K562 (cell line): ENCODE data around the gene ZBTB26. TPM values are rescaled to one million over a fixed set of nuclear protein-coding genes. Genes with fewer than 3 reads are reported as not detected.

Experiments
- ARNT ChIP-seq, 2 experiments: fragments of 450-650 bp; IDR thresholded peaks; 2 replicates each; pipeline ENCODE4 v1.6.1; 2016; ENCODE audit warnings: mild to moderate bottlenecking in 1 of 2
- KDM1A ChIP-seq, 2 experiments: fragments of 450-650 bp; IDR thresholded peaks; 2 replicates each; pipeline ENCODE4 v1.6.1; 2016; ENCODE audit warnings: mild to moderate bottlenecking in 2 of 2
- NCOA1 ChIP-seq: fragments of 450-650 bp; IDR thresholded peaks from 2 replicates; pipeline ENCODE4 v1.6.1; 2016; ENCODE audit warnings: low read depth
- RHOXF2B ChIP-seq: fragments of 250-450 bp; sonication (Bioruptor Pico); conservative IDR thresholded peaks from 2 replicates; pipeline ENCODE4 v1.5.1; 2021
- ZNF24 ChIP-seq: fragments of 450-650 bp; IDR thresholded peaks from 2 replicates; pipeline ENCODE4 v1.6.1; 2016
- ZNF347 ChIP-seq: fragments of 450-650 bp; formaldehyde crosslinking; IDR thresholded peaks from 2 replicates; pipeline ENCODE4 v1.4.0; 2020; ENCODE audit warnings: low read depth, mild to moderate bottlenecking, moderate library complexity
- ZNF57 ChIP-seq: fragments of 450-650 bp; formaldehyde crosslinking; IDR thresholded peaks from 2 replicates; pipeline ENCODE4 v1.4.0; 2020; ENCODE audit warnings: mild to moderate bottlenecking, moderate library complexity
- polyA plus RNA-seq, 8 experiments: library from polyadenylated mRNA; depleted of rRNA in 4 of 8; stranded (reverse) in 5 of 8; unstranded in 3 of 8; fragments of >200 nt; fragmentation: Nextera tagmentation in 2 of 8; fragmentation: Illumina TruSeq in 1 of 8; extraction: Ambion mirVana in 2 of 8; extraction: Trizol in 1 of 8; gene quantifications; 2 replicates each; pipeline versions ENCODE4 v1.2.1 to v1.2.3, GENCODE V29; 2011 to 2014; ENCODE audit warnings: inconsistent platforms in 1 of 8, missing spikeins in 1 of 8
- total RNA-seq, 7 experiments: library from RNA; depleted of rRNA in 6 of 7; stranded (reverse); fragments of >200 nt in 6 of 7; fragmentation: Illumina TruSeq in 2 of 7; extraction: Trizol in 2 of 7; gene quantifications; 2 replicates each; pipeline versions ENCODE4 v1.2.1 to v1.2.3, GENCODE V29; 2011 to 2021; ENCODE audit warnings: low replicate concordance in 1 of 7
- TF ChIP-seq, protein P1 (sequence below): fragments of 250-450 bp; sonication (Bioruptor Pico); IDR thresholded peaks from 2 replicates; pipeline ENCODE4 v1.8.0; 2022; ENCODE audit warnings: inconsistent platforms
- TF ChIP-seq, protein P2 (sequence below), 2 experiments: fragments of 450-650 bp; IDR thresholded peaks; 2 replicates each; pipeline ENCODE4 v1.6.1; 2016; ENCODE audit warnings: mild to moderate bottlenecking in 2 of 2, borderline replicate concordance in 1 of 2, low read depth in 1 of 2, moderate library complexity in 1 of 2
- TF ChIP-seq, protein P3 (sequence below), 2 experiments: fragments of 450-650 bp; IDR thresholded peaks; 2 replicates each; pipeline ENCODE4 v1.6.1; 2018; ENCODE audit warnings: mild to moderate bottlenecking in 2 of 2, low read depth in 1 of 2; ENCODE audit not compliant: partially characterized antibody in 2 of 2
- TF ChIP-seq, protein P4 (sequence below): sonication (generic); formaldehyde crosslinking; IDR thresholded peaks from 2 replicates; pipeline ENCODE4 v1.9.0; 2022; ENCODE audit warnings: mild to moderate bottlenecking, missing genetic modification reagents

Gene ZBTB26
- total and polyA plus RNA-seq, 9 of the 15 experiments (the other 6 are each of a cell fraction or from before 2014, with no cell fraction given) = 2.4 to 20.7 (median 5.0) TPM

DNA sequence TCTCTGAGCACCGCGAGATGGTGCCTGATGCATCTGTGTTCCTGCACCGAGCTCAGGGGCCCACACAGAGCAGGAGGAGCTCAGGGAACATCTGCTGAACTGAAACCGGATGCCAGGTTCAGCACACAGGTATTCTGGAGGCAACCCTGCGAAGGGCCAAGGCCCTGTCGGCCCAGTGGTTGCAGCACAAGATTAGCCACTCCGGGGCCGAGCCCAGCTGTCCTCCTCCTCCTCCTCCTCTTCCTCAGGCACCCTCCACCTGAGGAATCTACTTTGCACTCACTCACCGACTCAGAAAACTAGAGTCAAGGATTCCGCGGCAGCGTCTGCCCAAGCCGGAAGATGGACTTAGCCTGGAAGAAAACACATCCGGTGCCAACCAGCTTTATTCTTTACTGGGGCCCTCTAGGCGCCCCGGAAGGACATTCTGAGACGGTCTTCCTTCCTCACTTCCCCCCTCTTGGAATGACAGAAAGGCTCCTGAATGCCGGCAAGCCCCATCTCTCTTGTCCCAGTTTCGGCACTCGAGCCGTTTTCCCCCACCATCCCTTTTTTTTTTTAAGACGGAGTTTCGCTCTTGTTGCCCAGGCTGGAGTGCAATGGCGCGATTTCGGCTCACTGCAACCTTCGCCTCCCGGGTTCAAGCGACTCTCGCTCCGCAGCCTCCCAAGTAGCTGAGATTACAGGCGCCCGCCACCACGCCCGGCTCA is 18.2 kb downstream of the ZBTB26 start, which contains the start of gene ZBTB6 (continued):
- TF ChIP-seq, protein P1, sequence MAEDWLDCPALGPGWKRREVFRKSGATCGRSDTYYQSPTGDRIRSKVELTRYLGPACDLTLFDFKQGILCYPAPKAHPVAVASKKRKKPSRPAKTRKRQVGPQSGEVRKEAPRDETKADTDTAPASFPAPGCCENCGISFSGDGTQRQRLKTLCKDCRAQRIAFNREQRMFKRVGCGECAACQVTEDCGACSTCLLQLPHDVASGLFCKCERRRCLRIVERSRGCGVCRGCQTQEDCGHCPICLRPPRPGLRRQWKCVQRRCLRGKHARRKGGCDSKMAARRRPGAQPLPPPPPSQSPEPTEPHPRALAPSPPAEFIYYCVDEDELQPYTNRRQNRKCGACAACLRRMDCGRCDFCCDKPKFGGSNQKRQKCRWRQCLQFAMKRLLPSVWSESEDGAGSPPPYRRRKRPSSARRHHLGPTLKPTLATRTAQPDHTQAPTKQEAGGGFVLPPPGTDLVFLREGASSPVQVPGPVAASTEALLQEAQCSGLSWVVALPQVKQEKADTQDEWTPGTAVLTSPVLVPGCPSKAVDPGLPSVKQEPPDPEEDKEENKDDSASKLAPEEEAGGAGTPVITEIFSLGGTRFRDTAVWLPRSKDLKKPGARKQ (CRISPR knock-in tag) = no peak
- TF ChIP-seq, protein P2, sequence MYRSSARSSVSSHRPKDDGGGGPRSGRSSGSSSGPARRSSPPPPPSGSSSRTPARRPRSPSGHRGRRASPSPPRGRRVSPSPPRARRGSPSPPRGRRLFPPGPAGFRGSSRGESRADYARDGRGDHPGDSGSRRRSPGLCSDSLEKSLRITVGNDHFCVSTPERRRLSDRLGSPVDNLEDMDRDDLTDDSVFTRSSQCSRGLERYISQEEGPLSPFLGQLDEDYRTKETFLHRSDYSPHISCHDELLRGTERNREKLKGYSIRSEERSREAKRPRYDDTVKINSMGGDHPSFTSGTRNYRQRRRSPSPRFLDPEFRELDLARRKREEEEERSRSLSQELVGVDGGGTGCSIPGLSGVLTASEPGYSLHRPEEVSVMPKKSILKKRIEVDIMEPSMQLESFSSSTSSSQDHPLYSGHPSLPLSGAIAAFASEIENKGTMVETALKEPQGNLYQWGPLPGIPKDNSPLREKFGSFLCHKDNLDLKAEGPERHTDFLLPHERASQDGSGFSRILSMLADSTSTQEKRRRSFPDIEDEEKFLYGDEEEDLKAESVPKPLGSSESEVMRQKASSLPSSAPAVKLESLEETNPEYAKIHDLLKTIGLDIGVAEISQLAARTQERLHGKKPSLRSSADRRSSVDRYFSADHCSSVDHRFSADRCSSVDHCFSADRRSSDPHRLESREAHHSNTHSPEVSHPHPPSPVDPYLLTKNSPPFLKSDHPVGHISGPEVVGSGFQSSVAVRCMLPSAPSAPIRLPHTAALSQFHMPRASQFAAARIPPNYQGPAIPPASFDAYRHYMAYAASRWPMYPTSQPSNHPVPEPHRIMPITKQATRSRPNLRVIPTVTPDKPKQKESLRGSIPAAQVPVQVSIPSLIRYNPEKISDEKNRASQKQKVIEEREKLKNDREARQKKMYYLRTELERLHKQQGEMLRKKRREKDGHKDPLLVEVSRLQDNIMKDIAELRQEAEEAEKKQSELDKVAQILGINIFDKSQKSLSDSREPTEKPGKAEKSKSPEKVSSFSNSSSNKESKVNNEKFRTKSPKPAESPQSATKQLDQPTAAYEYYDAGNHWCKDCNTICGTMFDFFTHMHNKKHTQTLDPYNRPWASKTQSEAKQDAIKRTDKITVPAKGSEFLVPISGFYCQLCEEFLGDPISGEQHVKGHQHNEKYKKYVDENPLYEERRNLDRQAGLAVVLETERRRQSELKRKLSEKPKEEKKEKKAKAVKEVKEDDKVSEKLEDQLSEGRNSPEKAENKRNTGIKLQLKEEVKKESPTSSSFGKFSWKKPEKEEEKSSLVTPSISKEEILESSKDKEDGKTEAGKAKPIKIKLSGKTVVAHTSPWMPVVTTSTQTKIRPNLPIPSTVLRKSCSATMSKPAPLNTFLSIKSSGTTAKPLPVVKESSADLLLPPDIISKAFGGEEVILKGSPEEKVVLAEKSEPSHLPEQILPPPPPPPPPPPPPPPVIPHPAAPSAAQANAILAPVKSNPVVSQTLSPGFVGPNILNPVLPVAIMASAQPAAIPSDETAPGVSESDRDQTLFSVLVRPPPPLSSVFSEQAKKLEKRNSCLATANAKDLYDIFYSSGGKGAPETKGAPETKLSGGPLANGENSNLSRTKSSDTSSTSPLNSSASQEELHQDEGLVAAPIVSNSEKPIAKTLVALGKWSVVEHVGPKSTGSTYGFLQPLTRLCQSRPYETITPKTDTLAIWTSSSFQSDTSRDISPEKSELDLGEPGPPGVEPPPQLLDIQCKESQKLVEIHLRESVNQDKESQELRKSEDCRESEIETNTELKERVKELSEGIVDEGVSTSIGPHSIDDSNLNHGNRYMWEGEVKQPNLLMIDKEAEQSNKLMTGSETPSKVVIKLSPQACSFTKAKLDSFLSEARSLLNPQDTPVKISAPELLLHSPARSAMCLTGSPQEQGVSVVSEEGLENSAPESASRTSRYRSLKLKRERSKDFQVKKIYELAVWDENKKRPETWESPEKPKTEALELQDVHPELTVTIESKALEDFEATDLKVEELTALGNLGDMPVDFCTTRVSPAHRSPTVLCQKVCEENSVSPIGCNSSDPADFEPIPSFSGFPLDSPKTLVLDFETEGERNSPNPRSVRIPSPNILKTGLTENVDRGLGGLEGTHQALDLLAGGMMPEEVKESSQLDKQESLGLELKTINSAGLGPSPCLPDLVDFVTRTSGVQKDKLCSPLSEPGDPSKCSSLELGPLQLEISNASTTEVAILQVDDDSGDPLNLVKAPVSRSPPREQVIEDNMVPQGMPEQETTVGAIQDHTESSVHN (IDR thresholded peaks at IDR 0.05; ENCODE audit: borderline replicate concordance in 1 of 2, low read depth in 1 of 2) = no peak; a peak in 1 of 4 replicates
- no peak for TF ChIP-seq ZNF347 (CRISPR knock-in tag)
- no peak for TF ChIP-seq ARNT (IDR thresholded peaks at IDR 0.05)
- TF ChIP-seq KDM1A (IDR thresholded peaks at IDR 0.05) = peak in 1 of 2 experiments; percentile 38; a peak in 2 of 4 replicates
- peak; percentile 58 for TF ChIP-seq NCOA1
- no peak for TF ChIP-seq RHOXF2B
- TF ChIP-seq, protein P3, sequence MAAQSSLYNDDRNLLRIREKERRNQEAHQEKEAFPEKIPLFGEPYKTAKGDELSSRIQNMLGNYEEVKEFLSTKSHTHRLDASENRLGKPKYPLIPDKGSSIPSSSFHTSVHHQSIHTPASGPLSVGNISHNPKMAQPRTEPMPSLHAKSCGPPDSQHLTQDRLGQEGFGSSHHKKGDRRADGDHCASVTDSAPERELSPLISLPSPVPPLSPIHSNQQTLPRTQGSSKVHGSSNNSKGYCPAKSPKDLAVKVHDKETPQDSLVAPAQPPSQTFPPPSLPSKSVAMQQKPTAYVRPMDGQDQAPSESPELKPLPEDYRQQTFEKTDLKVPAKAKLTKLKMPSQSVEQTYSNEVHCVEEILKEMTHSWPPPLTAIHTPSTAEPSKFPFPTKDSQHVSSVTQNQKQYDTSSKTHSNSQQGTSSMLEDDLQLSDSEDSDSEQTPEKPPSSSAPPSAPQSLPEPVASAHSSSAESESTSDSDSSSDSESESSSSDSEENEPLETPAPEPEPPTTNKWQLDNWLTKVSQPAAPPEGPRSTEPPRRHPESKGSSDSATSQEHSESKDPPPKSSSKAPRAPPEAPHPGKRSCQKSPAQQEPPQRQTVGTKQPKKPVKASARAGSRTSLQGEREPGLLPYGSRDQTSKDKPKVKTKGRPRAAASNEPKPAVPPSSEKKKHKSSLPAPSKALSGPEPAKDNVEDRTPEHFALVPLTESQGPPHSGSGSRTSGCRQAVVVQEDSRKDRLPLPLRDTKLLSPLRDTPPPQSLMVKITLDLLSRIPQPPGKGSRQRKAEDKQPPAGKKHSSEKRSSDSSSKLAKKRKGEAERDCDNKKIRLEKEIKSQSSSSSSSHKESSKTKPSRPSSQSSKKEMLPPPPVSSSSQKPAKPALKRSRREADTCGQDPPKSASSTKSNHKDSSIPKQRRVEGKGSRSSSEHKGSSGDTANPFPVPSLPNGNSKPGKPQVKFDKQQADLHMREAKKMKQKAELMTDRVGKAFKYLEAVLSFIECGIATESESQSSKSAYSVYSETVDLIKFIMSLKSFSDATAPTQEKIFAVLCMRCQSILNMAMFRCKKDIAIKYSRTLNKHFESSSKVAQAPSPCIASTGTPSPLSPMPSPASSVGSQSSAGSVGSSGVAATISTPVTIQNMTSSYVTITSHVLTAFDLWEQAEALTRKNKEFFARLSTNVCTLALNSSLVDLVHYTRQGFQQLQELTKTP (IDR thresholded peaks at IDR 0.05; ENCODE audit: low read depth in 1 of 2, partially characterized antibody in 2 of 2) = peak in 1 of 2 experiments; percentile 36
- TF ChIP-seq ZNF57 (CRISPR knock-in tag) = no peak
- TF ChIP-seq ZNF24 = no peak; the same call in 1 of the 2 replicates
- TF ChIP-seq, protein P4, sequence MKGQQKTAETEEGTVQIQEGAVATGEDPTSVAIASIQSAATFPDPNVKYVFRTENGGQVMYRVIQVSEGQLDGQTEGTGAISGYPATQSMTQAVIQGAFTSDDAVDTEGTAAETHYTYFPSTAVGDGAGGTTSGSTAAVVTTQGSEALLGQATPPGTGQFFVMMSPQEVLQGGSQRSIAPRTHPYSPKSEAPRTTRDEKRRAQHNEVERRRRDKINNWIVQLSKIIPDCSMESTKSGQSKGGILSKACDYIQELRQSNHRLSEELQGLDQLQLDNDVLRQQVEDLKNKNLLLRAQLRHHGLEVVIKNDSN (CRISPR knock-in tag) = no peak
